SK-N-MC (cell line): ENCODE measurements around the gene RBM43.

ENCODE experiments used
- EZH2 ChIP-seq: fragments of 200-600 bp; sonication (generic); IDR thresholded peaks from one replicate; pipeline ENCODE4 v1.6.1; 2017; ENCODE audit warnings: antibody characterized with exemption
- POLR2AphosphoS5 ChIP-seq: IDR thresholded peaks from 2 replicates; pipeline ENCODE4 v1.6.1; 2012; ENCODE audit warnings: mild to moderate bottlenecking, low read depth, low read length, borderline replicate concordance

DNA sequence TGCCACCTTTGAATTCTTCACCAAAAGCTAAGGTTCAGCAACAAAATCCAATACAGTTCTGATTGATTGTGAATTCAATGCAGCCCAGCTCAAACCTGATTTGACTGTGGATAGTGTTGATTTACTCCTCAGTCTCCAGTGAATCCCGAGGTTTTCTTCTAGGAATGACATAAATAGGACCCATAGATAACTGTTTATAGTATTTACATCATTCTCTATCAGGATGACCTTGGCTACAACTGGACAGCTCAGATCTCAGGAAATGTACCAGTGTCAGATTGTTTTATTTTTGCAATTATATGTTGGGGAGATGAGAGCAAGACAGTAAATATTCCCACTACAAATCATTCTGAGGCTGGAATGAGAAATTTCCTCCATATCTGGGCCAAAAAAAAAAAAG is 21.2 kb downstream of the RBM43 start:
- TF ChIP-seq POLR2AphosphoS5 (no peak), EZH2 (no peak)
